ENCODE results near the gene SSH2. TPM values are rescaled to one million over a fixed set of nuclear protein-coding genes. Genes with fewer than 3 reads are reported as not detected.

The SSH2 gene
- total and polyA plus RNA-seq, 2 of the 13 experiments (the other 11 are each of a cell fraction or from before 2014, with no cell fraction given): 6.0 to 6.4 TPM

DNA sequence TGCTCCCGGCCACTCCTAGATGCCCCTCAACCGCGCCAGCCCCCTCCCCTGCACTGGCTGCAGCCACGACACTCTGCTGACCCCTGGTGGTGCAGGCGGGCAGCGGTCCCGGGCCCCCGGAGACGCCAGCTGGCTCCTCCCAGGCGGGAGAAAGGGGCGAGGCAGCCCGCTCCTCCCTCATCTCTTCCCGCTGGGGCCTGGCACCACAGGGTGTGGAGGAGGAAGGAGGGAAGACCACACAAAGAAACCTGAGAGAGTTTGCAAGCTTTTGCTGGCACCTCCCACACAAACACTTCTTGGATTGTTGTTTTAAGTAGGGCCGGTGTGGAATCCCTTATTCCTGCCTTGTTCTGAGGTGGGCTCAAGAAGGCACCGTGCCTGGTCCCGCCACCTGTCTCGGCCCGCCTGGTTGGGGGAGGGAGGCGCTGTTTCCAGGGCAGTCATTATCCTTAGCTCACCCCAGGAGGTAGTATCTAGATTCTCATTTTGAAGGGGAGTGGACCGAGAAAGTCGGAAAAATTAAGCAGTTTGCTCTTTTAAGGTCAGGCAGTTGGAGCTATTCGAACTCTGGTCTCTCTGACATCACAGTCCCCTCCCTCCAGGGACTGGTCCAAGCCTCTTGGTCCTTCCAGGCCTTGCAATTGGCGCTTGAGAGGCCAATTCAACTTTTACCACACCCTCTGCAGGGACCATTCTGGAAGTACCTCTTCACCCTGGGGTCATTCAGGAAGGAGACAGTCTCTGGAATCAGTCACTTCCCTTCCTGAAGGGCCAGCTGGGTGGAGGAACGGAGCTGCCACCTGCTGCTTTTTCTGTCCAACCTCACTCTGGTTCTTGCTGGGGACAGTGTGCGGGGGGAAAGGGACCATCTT is 338.1 kb downstream of the SSH2 start (continued):
- no peak for TF ChIP-seq ZNF704 (CRISPR knock-in tag; IDR thresholded peaks at IDR 0.05; ENCODE audit: borderline replicate concordance)
- TF ChIP-seq ZBTB26 (CRISPR knock-in tag; IDR thresholded peaks at IDR 0.05; ENCODE audit: borderline replicate concordance): no peak
- TF ChIP-seq SIX4 (CRISPR knock-in tag; IDR thresholded peaks at IDR 0.05): 0 out of 2 replicates have a peak, but pooled peaks have one; percentile 16
- TF ChIP-seq NFATC3 (CRISPR knock-in tag; IDR thresholded peaks at IDR 0.05): no peak
- no peak for TF ChIP-seq DPF2 (CRISPR knock-in tag; IDR thresholded peaks at IDR 0.05; ENCODE audit: borderline replicate concordance, low read depth)
- 0 out of 2 replicates have a peak, but pooled peaks have one; percentile 22 for TF ChIP-seq ZNF598 (CRISPR knock-in tag; IDR thresholded peaks at IDR 0.05; ENCODE audit: borderline replicate concordance)
- TF ChIP-seq ZFX (CRISPR knock-in tag; IDR thresholded peaks at IDR 0.05; ENCODE audit: low read depth): peak; percentile 61
- no peak for TF ChIP-seq CREB1 (IDR thresholded peaks at IDR 0.05)
- peak; percentile 45; the same call in 1 of the 2 replicates for TF ChIP-seq CREB1 (CRISPR knock-in tag; IDR thresholded peaks at IDR 0.05)
- no peak for TF ChIP-seq ZFP36L2 (CRISPR knock-in tag; IDR thresholded peaks at IDR 0.05)
- TF ChIP-seq RXRA (CRISPR knock-in tag; IDR thresholded peaks at IDR 0.05): peak; percentile 51
- TF ChIP-seq ZNF589 (CRISPR knock-in tag; conservative IDR thresholded peaks at IDR 0.05): no peak
- TF ChIP-seq ZBTB7A (CRISPR knock-in tag; IDR thresholded peaks at IDR 0.05): peak; percentile 77; the same call in 1 of the 2 replicates
- TF ChIP-seq LCORL (IDR thresholded peaks at IDR 0.05): no peak
- peak; percentile 76; the same call in 1 of the 2 replicates for TF ChIP-seq LCORL (CRISPR knock-in tag; IDR thresholded peaks at IDR 0.05)
- TF ChIP-seq ZKSCAN1 (IDR thresholded peaks at IDR 0.05; ENCODE audit: low read length): no peak
- TF ChIP-seq, protein P1, sequence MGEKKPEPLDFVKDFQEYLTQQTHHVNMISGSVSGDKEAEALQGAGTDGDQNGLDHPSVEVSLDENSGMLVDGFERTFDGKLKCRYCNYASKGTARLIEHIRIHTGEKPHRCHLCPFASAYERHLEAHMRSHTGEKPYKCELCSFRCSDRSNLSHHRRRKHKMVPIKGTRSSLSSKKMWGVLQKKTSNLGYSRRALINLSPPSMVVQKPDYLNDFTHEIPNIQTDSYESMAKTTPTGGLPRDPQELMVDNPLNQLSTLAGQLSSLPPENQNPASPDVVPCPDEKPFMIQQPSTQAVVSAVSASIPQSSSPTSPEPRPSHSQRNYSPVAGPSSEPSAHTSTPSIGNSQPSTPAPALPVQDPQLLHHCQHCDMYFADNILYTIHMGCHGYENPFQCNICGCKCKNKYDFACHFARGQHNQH (CRISPR knock-in tag; IDR thresholded peaks at IDR 0.05): peak; percentile 27
- TF ChIP-seq RBM39 (IDR thresholded peaks at IDR 0.05; ENCODE audit: low read depth, low read length, poor library complexity, severe bottlenecking): peak; percentile 33
- TF ChIP-seq, protein P2, sequence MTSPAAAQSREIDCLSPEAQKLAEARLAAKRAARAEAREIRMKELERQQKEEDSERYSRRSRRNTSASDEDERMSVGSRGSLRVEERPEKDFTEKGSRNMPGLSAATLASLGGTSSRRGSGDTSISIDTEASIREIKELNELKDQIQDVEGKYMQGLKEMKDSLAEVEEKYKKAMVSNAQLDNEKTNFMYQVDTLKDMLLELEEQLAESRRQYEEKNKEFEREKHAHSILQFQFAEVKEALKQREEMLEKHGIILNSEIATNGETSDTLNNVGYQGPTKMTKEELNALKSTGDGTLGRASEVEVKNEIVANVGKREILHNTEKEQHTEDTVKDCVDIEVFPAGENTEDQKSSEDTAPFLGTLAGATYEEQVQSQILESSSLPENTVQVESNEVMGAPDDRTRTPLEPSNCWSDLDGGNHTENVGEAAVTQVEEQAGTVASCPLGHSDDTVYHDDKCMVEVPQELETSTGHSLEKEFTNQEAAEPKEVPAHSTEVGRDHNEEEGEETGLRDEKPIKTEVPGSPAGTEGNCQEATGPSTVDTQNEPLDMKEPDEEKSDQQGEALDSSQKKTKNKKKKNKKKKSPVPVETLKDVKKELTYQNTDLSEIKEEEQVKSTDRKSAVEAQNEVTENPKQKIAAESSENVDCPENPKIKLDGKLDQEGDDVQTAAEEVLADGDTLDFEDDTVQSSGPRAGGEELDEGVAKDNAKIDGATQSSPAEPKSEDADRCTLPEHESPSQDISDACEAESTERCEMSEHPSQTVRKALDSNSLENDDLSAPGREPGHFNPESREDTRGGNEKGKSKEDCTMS (CRISPR knock-in tag; conservative IDR thresholded peaks at IDR 0.05): no peak
- no peak for TF ChIP-seq RNF2 (conservative IDR thresholded peaks at IDR 0.05; ENCODE audit: low read depth)
- TF ChIP-seq TCF12 (IDR thresholded peaks at IDR 0.05): no peak
- 0 out of 2 replicates have a peak, but pooled peaks have one; percentile 4 for TF ChIP-seq TCF12 (CRISPR knock-in tag; IDR thresholded peaks at IDR 0.05)
- TF ChIP-seq IRF2 (CRISPR knock-in tag; IDR thresholded peaks at IDR 0.05): peak; percentile 88

All from HepG2 (cell line).